ENCODE data around the gene EGFR.
"Not testable (repeated sequence)": the region's sequence is repeated elsewhere in the genome, so short reads cannot be mapped to it uniquely, and the experiment has no call there.

The EGFR gene

DNA sequence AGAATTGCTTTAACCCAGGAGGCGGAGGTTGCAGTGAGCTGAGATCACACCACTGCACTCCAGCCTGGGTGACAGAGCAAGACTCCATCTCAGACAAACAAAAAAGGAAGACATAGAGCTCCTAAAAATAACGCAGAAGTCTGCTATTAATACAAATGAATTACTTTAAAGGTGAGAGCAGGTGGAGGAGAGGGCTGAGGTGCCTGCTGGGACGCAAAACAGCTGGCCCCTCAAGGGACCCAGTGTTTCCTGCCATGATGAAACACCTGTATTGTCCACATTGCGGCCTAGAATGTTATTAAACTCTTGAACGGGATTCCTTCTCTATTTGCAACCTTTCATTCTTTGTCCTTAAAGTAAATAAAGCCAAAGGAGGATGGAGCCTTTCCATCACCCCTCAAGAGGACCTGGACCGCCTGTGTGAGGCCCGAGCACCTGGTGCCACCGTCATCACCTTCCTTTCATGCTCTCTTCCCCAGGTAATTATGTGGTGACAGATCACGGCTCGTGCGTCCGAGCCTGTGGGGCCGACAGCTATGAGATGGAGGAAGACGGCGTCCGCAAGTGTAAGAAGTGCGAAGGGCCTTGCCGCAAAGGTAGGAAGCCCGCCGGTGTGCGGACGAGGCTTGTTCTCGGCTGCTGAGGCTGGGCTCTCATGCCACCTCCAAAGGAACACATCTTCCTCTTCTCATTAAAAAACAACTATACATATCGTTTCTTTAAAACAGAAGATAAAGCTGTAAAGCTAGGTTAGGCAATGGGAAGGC is 136.7 kb downstream of the EGFR start:
- H3K4me3 ChIP-seq: no peak overlapping the region
- in situ Hi-C loops (cut with MboI; ENCODE audit: low sequenced_read_pairs): no loop called here

DNA sequence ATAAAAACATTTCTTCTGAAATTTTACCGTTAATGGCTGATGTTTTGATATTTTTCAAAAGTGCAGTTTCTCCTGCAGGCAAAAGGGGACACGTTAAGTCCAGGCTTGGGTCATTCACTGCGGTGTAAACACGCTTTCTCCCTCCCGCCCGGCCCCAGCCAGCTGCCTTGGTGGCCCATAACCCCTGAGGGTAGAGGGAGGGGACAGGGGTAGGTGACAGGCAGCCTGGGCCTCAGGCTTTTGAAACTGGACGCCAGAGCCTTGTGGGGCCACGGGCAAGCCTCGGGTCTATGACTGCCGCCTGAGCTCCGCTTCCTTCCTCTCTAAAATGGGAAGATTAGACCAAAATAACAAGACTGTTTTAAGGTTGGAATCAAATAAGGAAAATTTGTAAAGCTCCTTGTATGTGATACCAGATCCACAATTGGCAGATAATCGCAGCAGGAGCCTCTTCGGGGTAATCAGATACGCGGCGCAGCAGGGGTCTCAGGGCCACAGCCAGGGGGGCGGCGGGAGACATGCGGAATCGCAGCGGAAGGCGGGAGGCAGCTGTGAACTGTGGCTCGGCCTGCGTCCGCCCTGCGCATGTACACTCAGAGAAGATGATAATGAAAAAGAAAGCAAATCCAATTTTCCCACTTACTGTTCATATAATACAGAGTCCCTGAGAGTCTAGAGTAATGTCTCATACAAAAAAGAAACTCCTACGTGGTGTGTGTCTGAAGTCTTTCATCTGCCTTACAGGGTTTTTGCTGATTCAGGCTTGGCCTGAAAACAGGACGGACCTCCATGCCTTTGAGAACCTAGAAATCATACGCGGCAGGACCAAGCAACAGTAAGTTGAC is 138.3 kb downstream of the EGFR start:
- no peaks in the 10 kb centered on the region for H3K4me1 ChIP-seq
- no peaks in the 10 kb centered on the region for H3K27me3 ChIP-seq (ENCODE audit: low read depth)
- H3K4me3 ChIP-seq: no peak overlapping the region
- no peak for DNase-seq (ENCODE audit: low spot score in 2 of 2)
- H3K36me3 ChIP-seq (replicated peaks): no peaks in the 10 kb centered on the region
- no peaks in the 10 kb centered on the region for H3K9me3 ChIP-seq
- in situ Hi-C loops (cut with MboI; ENCODE audit: low sequenced_read_pairs): no loop called here

More for the DNA sequence above, 136.7 kb downstream of the EGFR start:
- H3K4me1 ChIP-seq: no peaks in the 10 kb centered on the region
- DNase-seq (ENCODE audit: low spot score in 2 of 2): no peak
- no peaks in the 10 kb centered on the region for H3K36me3 ChIP-seq (replicated peaks)
- H3K9me3 ChIP-seq: no peaks in the 10 kb centered on the region
- H3K27me3 ChIP-seq (ENCODE audit: low read depth): no peaks in the 10 kb centered on the region

DNA sequence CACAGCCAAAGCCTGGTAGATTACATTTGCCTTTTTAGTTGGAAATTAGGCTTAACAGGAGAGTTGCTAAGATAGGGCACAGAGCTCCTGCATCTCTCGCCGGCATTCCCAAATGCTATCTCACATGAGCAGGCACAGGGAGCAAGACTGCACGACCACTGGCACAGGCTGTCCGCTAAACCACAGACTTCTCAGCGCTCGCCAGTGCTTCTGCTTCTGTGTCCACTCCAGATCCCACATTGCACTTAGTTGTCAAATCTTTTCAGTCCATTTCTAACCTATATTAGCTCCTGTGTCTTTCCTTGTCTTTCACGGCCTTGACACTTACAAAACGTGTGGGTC is 138.9 kb downstream of the EGFR start:
- DNase-seq (ENCODE audit: low spot score in 2 of 2): no peak
- in situ Hi-C loops (cut with MboI; ENCODE audit: low sequenced_read_pairs): no loop called here

DNA sequence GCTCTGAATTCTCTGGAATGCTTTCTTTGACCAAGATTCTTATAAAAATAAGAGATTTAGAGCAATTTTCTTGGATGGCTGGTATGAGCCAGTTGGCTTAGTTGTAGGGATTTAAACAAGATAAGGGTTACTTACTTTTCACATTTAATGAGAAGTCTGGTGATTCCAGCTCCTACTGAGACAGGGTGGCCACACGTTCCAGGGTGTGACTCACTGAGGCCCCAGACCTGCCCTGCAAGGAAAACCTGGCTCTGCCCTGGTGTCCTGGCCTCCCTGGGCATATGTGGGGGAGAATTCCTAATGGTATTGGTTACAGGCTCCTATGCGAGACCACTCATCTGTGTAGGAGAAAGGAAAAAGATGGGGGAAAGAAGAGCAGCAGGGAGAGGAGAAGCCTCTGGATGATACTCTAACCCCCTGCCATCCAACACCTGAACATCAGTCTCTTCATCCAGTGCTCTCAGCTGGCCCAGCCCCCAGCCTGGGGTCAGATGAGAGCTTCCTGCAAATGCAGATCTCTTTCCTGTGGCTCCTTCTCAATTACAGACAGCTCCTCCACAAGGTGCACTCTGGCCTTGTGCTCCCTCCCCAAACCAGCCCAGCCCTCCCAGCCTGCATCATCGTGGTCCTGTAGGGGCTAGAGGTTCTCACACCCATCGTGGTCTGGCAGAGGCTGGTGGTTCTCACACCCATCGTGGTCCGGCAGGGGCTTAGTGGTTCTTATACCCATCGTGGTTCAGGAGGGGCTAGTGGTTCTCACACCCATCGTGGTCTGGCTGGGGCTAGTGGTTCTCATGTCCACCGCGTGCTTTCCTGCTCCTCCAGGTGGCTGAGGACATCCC is 139.9 kb downstream of the EGFR start:
- DNase-seq (ENCODE audit: low spot score in 2 of 2): no peak
- in situ Hi-C loops (cut with MboI; ENCODE audit: low sequenced_read_pairs): no loop called here
- H3K36me3 ChIP-seq (replicated peaks): no peaks in the 10 kb centered on the region

More for the DNA sequence above, 138.9 kb downstream of the EGFR start:
- Histone ChIP-seq H3K27me3 (ENCODE audit: low read depth) (no peaks in the 10 kb centered on the region), H3K36me3 (replicated peaks) (no peaks in the 10 kb centered on the region), H3K4me3 (no peak overlapping the region), H3K9me3 (no peaks in the 10 kb centered on the region), H3K4me1 (no peaks in the 10 kb centered on the region)

DNA sequence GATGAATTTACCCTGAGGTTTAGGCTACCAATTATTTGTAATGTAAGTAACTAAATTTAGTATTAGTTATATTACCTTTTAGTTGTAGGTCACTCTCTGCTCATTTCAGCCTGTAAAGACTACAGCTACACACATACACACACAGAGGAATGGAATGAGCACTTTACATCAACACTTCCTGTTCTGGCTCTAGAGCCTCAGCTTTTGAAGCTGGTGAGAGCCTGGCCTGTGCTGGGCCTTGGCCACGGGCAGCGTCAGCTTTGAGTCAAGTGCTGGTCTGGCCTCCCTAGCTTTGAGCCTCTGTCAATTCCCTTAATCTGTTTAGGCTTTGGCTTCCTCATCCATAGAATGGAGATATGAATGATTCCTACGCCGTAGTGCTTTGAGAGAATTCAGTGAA is 141.7 kb downstream of the EGFR start:
- no peak for DNase-seq (ENCODE audit: low spot score in 2 of 2)
- Histone ChIP-seq H3K4me3 (no peak overlapping the region), H3K27me3 (ENCODE audit: low read depth) (no peaks in the 10 kb centered on the region), H3K9me3 (no peaks in the 10 kb centered on the region), H3K36me3 (replicated peaks) (no peaks in the 10 kb centered on the region), H3K4me1 (no peaks in the 10 kb centered on the region)
- in situ Hi-C loops (cut with MboI; ENCODE audit: low sequenced_read_pairs): no loop called here

More for the DNA sequence above, 139.9 kb downstream of the EGFR start:
- Histone ChIP-seq H3K4me1 (no peaks in the 10 kb centered on the region), H3K9me3 (no peaks in the 10 kb centered on the region), H3K4me3 (no peak overlapping the region), H3K27me3 (ENCODE audit: low read depth) (no peaks in the 10 kb centered on the region)

DNA sequence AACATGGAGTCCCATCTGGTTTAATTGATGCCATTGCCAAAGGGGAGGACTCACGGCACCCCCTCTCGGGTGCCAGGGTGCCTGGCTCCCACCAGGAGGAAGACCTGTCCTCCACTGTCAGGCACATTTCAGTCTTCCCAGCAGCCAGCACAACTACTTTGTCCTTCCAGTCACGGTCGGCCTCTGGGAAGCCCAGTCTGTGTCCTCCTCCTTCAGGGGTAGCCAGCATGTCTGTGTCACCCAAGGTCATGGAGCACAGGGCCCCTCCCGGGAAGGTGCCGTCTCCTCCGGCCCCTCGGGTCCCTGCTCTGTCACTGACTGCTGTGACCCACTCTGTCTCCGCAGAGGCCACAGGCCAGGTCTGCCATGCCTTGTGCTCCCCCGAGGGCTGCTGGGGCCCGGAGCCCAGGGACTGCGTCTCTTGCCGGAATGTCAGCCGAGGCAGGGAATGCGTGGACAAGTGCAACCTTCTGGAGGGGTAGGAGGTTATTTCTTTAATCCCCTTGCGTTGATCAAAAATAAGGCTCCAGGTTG is 142.4 kb downstream of the EGFR start:
- in situ Hi-C loops (cut with MboI; ENCODE audit: low sequenced_read_pairs): no loop called here
- Histone ChIP-seq H3K27me3 (ENCODE audit: low read depth) (no peaks in the 10 kb centered on the region), H3K4me3 (no peak overlapping the region), H3K36me3 (replicated peaks) (no peaks in the 10 kb centered on the region), H3K9me3 (no peaks in the 10 kb centered on the region), H3K4me1 (no peaks in the 10 kb centered on the region)
- no peak for DNase-seq (ENCODE audit: low spot score in 2 of 2)

DNA sequence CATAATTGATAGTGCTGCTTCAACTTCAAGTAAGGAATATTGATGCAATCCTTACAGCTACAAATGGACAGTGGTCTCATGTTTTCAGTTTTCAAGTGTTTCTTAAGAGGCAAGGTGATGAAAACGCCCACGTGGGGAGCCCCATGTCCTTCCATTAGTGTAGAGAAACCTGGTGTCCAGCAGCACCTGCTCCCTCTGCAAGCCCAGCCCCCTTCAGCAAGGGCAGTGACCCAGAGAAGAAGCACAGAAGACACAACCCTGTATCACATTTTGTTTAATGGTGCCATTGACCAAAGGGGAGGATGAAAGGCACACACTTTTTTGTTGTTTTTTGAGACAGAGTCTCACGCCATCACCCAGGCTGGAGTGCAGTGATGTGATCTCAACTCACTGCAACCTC is 143.7 kb downstream of the EGFR start:
- in situ Hi-C loops (cut with MboI; ENCODE audit: low sequenced_read_pairs): no loop called here
- H3K9me3 ChIP-seq: no peaks in the 10 kb centered on the region
- H3K4me3 ChIP-seq: no peak overlapping the region
- no peaks in the 10 kb centered on the region for H3K36me3 ChIP-seq (replicated peaks)
- no peaks in the 10 kb centered on the region for H3K27me3 ChIP-seq (ENCODE audit: low read depth)
- DNase-seq (ENCODE audit: low spot score in 2 of 2): no peak
- H3K4me1 ChIP-seq: no peaks in the 10 kb centered on the region

DNA sequence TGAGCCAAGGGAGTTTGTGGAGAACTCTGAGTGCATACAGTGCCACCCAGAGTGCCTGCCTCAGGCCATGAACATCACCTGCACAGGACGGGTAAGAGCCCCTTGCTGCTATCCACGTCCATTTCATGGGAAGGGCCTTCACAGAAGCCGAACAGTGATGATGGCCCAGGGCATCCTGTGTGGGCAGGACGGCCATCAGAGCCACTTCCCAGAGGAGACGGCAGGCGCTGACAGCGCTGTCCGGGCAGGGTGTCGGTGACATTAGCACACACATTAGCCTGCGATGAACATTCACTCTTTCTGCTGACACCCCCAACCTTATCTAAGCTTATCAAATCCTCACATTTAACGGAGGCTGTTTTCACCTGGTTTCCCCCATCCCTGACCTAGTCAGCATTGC is 144.9 kb downstream of the EGFR start:
- H3K9me3 ChIP-seq: no peaks in the 10 kb centered on the region
- H3K27me3 ChIP-seq (ENCODE audit: low read depth): no peaks in the 10 kb centered on the region
- in situ Hi-C loops (cut with MboI; ENCODE audit: low sequenced_read_pairs): no loop called here
- DNase-seq (ENCODE audit: low spot score in 2 of 2): no peak
- H3K36me3 ChIP-seq (replicated peaks): no peaks in the 10 kb centered on the region
- H3K4me1 ChIP-seq: no peaks in the 10 kb centered on the region
- H3K4me3 ChIP-seq: no peak overlapping the region

DNA sequence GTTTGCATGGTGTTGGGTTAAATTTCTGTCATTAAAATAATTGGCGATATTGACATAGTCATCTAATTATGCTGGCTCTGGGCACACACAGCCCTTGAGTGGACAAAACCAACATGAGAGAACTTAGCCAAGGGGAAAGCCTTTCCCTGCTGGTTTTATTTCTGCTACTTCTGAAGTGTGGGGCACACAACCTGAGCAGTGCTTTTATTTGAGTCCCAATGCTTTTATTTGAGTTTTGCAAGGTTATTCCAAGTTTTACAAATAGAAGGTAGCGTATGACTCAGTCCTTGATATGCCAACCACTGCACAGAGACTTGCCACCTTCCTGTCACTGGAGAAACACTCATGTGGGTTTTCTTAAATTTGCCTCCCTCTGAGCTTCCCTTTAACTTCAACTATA is 145.7 kb downstream of the EGFR start:
- no peak for DNase-seq (ENCODE audit: low spot score in 2 of 2)
- H3K27me3 ChIP-seq (ENCODE audit: low read depth): no peaks in the 10 kb centered on the region
- no peaks in the 10 kb centered on the region for H3K9me3 ChIP-seq
- H3K36me3 ChIP-seq (replicated peaks): no peaks in the 10 kb centered on the region
- H3K4me3 ChIP-seq: no peak overlapping the region
- in situ Hi-C loops (cut with MboI; ENCODE audit: low sequenced_read_pairs): no loop called here
- no peaks in the 10 kb centered on the region for H3K4me1 ChIP-seq

DNA sequence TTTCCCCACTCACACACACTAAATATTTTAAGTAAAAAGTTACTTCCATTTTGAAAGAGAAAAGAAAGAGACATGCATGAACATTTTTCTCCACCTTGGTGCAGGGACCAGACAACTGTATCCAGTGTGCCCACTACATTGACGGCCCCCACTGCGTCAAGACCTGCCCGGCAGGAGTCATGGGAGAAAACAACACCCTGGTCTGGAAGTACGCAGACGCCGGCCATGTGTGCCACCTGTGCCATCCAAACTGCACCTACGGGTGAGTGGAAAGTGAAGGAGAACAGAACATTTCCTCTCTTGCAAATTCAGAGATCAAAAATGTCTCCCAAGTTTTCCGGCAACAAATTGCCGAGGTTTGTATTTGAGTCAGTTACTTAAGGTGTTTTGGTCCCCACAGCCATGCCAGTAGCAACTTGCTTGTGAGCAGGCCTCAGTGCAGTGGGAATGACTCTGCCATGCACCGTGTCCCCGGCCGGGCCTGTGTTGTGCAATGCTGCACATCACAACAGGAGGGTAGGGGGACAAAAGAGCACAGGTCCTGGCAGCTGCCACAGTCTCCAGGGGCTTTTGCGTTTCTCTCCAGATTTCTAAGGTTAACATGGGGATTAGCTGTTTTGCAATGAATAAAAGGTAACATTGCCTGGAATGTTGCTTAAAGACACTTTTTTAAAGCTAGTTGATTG is 146.5 kb downstream of the EGFR start:
- H3K4me3 ChIP-seq: no peak overlapping the region
- H3K27me3 ChIP-seq (ENCODE audit: low read depth): no peaks in the 10 kb centered on the region
- H3K36me3 ChIP-seq (replicated peaks): no peaks in the 10 kb centered on the region
- H3K9me3 ChIP-seq: no peaks in the 10 kb centered on the region
- DNase-seq (ENCODE audit: low spot score in 2 of 2): no peak
- in situ Hi-C loops (cut with MboI; ENCODE audit: low sequenced_read_pairs): no loop called here
- H3K4me1 ChIP-seq: no peaks in the 10 kb centered on the region

DNA sequence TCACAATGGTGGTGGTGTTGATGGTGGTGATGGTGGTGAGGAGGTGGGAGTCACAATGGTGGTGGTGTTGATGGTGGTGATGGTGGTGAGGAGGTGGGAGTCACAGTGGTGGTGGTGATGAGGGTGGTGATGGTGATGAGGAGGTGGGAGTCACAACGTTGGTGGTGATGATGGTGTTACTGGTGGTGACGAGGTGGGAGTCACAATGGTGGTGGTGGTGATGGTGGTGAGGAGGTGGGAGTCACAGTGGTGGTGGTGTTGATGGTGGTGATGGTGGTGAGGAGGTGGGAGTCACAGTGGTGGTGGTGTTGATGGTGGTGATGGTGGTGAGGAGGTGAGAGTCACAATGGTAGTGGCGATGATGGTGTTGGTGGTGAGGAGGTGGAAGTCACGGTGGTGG is 148.5 kb downstream of the EGFR start:
- DNase-seq (ENCODE audit: low spot score in 2 of 2); H3K27me3 ChIP-seq (ENCODE audit: low read depth); H3K4me3 ChIP-seq; H3K9me3 ChIP-seq; H3K36me3 ChIP-seq (replicated peaks); H3K4me1 ChIP-seq; in situ Hi-C loops (cut with MboI; ENCODE audit: low sequenced_read_pairs): not testable (repeated sequence)

DNA sequence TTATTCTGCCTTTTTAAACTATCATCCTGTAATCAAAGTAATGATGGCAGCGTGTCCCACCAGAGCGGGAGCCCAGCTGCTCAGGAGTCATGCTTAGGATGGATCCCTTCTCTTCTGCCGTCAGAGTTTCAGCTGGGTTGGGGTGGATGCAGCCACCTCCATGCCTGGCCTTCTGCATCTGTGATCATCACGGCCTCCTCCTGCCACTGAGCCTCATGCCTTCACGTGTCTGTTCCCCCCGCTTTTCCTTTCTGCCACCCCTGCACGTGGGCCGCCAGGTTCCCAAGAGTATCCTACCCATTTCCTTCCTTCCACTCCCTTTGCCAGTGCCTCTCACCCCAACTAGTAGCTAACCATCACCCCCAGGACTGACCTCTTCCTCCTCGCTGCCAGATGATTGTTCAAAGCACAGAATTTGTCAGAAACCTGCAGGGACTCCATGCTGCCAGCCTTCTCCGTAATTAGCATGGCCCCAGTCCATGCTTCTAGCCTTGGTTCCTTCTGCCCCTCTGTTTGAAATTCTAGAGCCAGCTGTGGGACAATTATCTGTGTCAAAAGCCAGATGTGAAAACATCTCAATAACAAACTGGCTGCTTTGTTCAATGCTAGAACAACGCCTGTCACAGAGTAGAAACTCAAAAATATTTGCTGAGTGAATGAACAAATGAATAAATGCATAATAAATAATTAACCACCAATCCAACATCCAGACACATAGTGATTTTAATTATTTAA is 151.7 kb downstream of the EGFR start:
- in situ Hi-C loops (cut with MboI; ENCODE audit: low sequenced_read_pairs): no loop called here
- no peaks in the 10 kb centered on the region for H3K4me1 ChIP-seq
- H3K36me3 ChIP-seq (replicated peaks): no peaks in the 10 kb centered on the region
- H3K27me3 ChIP-seq (ENCODE audit: low read depth): no peaks in the 10 kb centered on the region
- no peak overlapping the region for H3K4me3 ChIP-seq
- no peak for DNase-seq (ENCODE audit: low spot score in 2 of 2)
- no peaks in the 10 kb centered on the region for H3K9me3 ChIP-seq

DNA sequence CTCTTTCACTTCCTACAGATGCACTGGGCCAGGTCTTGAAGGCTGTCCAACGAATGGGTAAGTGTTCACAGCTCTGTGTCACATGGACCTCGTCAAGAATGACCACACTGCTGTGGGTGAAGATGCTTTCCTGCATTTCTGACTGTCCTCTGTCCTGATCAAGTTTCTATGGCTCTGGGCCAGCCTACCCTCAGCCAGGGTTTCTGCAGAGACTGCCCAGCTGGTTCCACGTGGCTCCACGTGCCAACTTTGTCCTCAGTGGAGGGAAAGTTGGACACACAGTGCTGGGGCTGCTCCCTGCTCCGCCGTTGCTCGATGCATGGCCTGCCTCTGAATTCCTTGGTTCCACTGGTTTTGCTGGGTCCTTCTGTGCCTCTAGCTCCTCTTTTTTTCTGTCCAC is 152.3 kb downstream of the EGFR start:
- no peak overlapping the region for H3K4me3 ChIP-seq
- no peaks in the 10 kb centered on the region for H3K9me3 ChIP-seq
- H3K36me3 ChIP-seq (replicated peaks): no peaks in the 10 kb centered on the region
- in situ Hi-C loops (cut with MboI; ENCODE audit: low sequenced_read_pairs): no loop called here
- no peaks in the 10 kb centered on the region for H3K27me3 ChIP-seq (ENCODE audit: low read depth)
- no peak for DNase-seq (ENCODE audit: low spot score in 2 of 2)
- H3K4me1 ChIP-seq: no peaks in the 10 kb centered on the region
